Mesenchymal stem cell (in vitro differentiated cells and primary cell): Measurements from ENCODE around the gene ATP4A.

Source experiments
- DNase-seq: peaks from one replicate; pipeline ENCODE4 v3.0.0-alpha.2; 2013
- H2AFZ ChIP-seq: one replicate; pipeline ENCODE4 v1.6.1; 2013; ENCODE audit warnings: low read depth, mild to moderate bottlenecking, control low read depth, inconsistent platforms, low read length, moderate library complexity
- H2AK5ac ChIP-seq: 2 replicates; pipeline ENCODE4 v1.6.1; 2013; ENCODE audit warnings: low read length, moderate library complexity, mild to moderate bottlenecking, inconsistent platforms; ENCODE audit not compliant: severe bottlenecking
- H2BK120ac ChIP-seq: one replicate; pipeline ENCODE4 v1.6.1; 2013; ENCODE audit warnings: low read depth, mild to moderate bottlenecking, inconsistent platforms, low read length, moderate library complexity
- H2BK12ac ChIP-seq, 2 experiments: one replicate each; pipeline ENCODE4 v1.6.1; 2013; ENCODE audit warnings: inconsistent platforms in 2 of 2, low read length in 2 of 2, mild to moderate bottlenecking in 2 of 2, moderate library complexity in 2 of 2, control low read depth in 1 of 2
- H2BK15ac ChIP-seq: one replicate; pipeline ENCODE4 v1.6.1; 2013; ENCODE audit warnings: mild to moderate bottlenecking, low read depth, inconsistent platforms; ENCODE audit not compliant: poor library complexity, severe bottlenecking
- H2BK5ac ChIP-seq: 2 replicates; pipeline ENCODE4 v1.6.1; 2013; ENCODE audit warnings: low read depth, mild to moderate bottlenecking, low read length, control low read depth, inconsistent platforms; ENCODE audit not compliant: poor library complexity, severe bottlenecking
- H3K14ac ChIP-seq, 2 experiments: one replicate each; pipeline ENCODE4 v1.6.1; 2013; ENCODE audit warnings: inconsistent platforms in 2 of 2, low read length in 2 of 2, control low read depth in 1 of 2, mild to moderate bottlenecking in 1 of 2, moderate library complexity in 1 of 2
- H3K18ac ChIP-seq, 2 experiments: one replicate each; pipeline ENCODE4 v1.6.1; 2013; ENCODE audit warnings: inconsistent platforms in 2 of 2, low read length in 2 of 2, control low read depth in 1 of 2, low read depth in 1 of 2, mild to moderate bottlenecking in 1 of 2
- H3K23ac ChIP-seq, 2 experiments: one replicate each; pipeline ENCODE4 v1.6.1; 2013; ENCODE audit warnings: inconsistent platforms in 2 of 2, low read length in 2 of 2, mild to moderate bottlenecking in 2 of 2, moderate library complexity in 2 of 2, control low read depth in 1 of 2
- H3K27ac ChIP-seq: 2 replicates; pipeline ENCODE4 v1.5.1; 2013; ENCODE audit warnings: mild to moderate bottlenecking, moderate library complexity, low read length, control low read depth, inconsistent platforms; ENCODE audit not compliant: poor library complexity, severe bottlenecking
- H3K27me3 ChIP-seq, 2 experiments: 2 replicates each; pipeline versions ENCODE4 v1.6.1 to v1.7.0; 2013; ENCODE audit warnings: low read length in 2 of 2, mild to moderate bottlenecking in 2 of 2, moderate library complexity in 2 of 2, control low read depth in 1 of 2, inconsistent platforms in 1 of 2; ENCODE audit not compliant: control insufficient read depth in 1 of 2, insufficient read depth in 1 of 2
- H3K36me3 ChIP-seq, 2 experiments: 2 replicates each; pipeline versions ENCODE4 v1.6.1 to v1.7.0; 2013; ENCODE audit warnings: low read length in 2 of 2, control low read depth in 1 of 2, inconsistent platforms in 1 of 2, low read depth in 1 of 2, mild to moderate bottlenecking in 1 of 2; ENCODE audit not compliant: insufficient read depth in 2 of 2, control insufficient read depth in 1 of 2
- H3K4ac ChIP-seq, 2 experiments: one replicate each; pipeline ENCODE4 v1.6.1; 2013; ENCODE audit warnings: inconsistent platforms in 2 of 2, low read length in 2 of 2, mild to moderate bottlenecking in 2 of 2, moderate library complexity in 2 of 2, control low read depth in 1 of 2, low read depth in 1 of 2
- H3K4me1 ChIP-seq: 2 replicates; pipeline ENCODE4 v1.6.1; 2013; ENCODE audit warnings: low read depth, low read length, control low read depth; ENCODE audit not compliant: control insufficient read depth, insufficient read depth
- H3K4me2 ChIP-seq: 2 replicates; pipeline ENCODE4 v1.6.1; 2013; ENCODE audit warnings: low read length, mild to moderate bottlenecking, inconsistent platforms; ENCODE audit not compliant: poor library complexity, severe bottlenecking
- H3K4me3 ChIP-seq, 2 experiments: 2 replicates each; pipeline versions ENCODE4 v1.5.1 to v1.7.0; 2013; ENCODE audit warnings: low read length in 2 of 2, mild to moderate bottlenecking in 2 of 2, control low read depth in 1 of 2, low read depth in 1 of 2; ENCODE audit not compliant: insufficient read depth in 1 of 2
- H3K79me1 ChIP-seq: replicated peaks from 2 replicates; pipeline ENCODE4 v1.6.1; 2013; ENCODE audit warnings: mild to moderate bottlenecking, control low read depth, low read length, inconsistent platforms; ENCODE audit not compliant: poor library complexity, severe bottlenecking
- H3K9ac ChIP-seq: 2 replicates; pipeline ENCODE4 v1.7.0; 2013; ENCODE audit warnings: mild to moderate bottlenecking, low read length, moderate library complexity
- H3K9me3 ChIP-seq: 2 replicates; pipeline ENCODE4 v1.7.0; 2013; ENCODE audit warnings: mild to moderate bottlenecking, low read length; ENCODE audit not compliant: control insufficient read depth
- H4K8ac ChIP-seq: one replicate; pipeline ENCODE4 v1.6.1; 2013; ENCODE audit warnings: inconsistent platforms, mild to moderate bottlenecking, low read length, moderate library complexity
- H4K91ac ChIP-seq: one replicate; pipeline ENCODE4 v1.6.1; 2013; ENCODE audit warnings: mild to moderate bottlenecking, low read length, inconsistent platforms
- WGBS: methylation state at CpG from one replicate; pipeline ENCODE4 v1.1.7; 2013; ENCODE audit warnings: mixed read lengths; 5-methylcytosine and 5-hydroxymethylcytosine counted together

ATP4A gene

GRCh38 chr19:35513628-35514281 is 49.7 kb downstream of the ATP4A start, which contains the start of gene DMKN:
TSS of gene DMKN (minus strand) at chr19:35513649. CDS start at chr19:35513475, 174 bp downstream.
- 23% methylated on average over 15 of the region's 15 CpGs for WGBS
- H3K79me1 ChIP-seq, result no peaks in the 10 kb centered on the region

DNA sequence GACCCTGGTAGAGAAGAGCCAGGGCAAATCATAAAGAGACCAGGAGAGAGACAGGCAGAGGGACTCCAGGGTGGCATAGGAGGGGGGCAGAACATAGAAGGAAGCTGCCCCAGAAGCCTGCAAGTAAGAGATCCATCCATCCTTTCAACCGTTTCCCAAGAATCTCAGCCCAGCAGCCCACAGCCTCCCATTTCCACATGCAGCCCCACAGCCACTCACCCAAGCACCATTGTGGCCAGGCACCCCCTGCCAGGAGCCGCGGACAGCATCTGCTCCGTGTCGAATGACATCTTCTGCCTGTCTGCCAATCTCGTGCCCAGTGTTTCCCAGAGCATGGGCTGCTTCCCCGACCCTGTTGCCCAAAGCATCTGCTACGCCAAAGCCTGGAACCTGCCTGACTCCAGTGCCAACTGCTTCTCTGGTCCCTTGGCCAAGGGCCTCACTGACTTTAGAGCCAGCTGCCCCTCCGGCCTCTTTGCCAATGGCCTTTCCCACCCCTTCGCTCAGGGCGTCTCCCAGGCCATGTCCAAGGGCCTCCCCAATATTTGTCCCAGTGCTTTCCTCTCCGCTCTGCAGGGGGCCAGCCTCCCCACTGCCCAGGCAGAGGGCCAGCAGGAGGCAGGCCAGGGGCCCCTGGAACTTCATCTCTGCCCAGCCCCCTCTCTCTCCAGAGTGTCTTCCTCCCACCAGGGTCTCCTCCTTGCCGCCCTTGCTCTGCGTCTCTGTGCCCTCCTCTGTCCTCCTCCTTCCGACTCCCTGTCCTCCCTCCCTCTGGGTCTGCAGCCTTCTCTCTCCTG is 50.4 kb downstream of the ATP4A start:
- no peak for DNase-seq
- no peak overlapping the region for H3K4me2 ChIP-seq
- no peak overlapping the region for H3K18ac ChIP-seq
- no peak overlapping the region for H2AK5ac ChIP-seq
- no peaks in the 10 kb centered on the region for H3K79me1 ChIP-seq
- no peak overlapping the region for H3K27ac ChIP-seq
- H2AFZ ChIP-seq, result no peak overlapping the region
- H3K9ac ChIP-seq, result no peak overlapping the region
- peaks cover 14% of the 10 kb centered on the region for H3K4me1 ChIP-seq
- H4K8ac ChIP-seq, result peak overlapping the region; percentile 15
- H4K91ac ChIP-seq, result no peak overlapping the region
- H3K9me3 ChIP-seq, result no peaks in the 10 kb centered on the region
- H2BK120ac ChIP-seq, result no peak overlapping the region
- WGBS, result 81% methylated on average over 15 of the region's 15 CpGs
- no peak overlapping the region for H3K23ac ChIP-seq
- H2BK12ac ChIP-seq, result no peak overlapping the region
- peaks cover 27 to 63% of the 10 kb centered on the region in 2 experiments for H3K27me3 ChIP-seq
- H3K36me3 ChIP-seq, result no peaks in the 10 kb centered on the region
- H3K14ac ChIP-seq, result peak overlapping the region in 1 of 2 experiments; percentile 35
- peak overlapping the region in 1 of 2 experiments; percentile 51 for H3K4me3 ChIP-seq
- no peak overlapping the region for H3K4ac ChIP-seq
- no peak overlapping the region for H2BK15ac ChIP-seq
- no peak overlapping the region for H2BK5ac ChIP-seq

More at GRCh38 chr19:35513628-35514281, 49.7 kb downstream of the ATP4A start, which contains the start of gene DMKN:
- Histone ChIP-seq H2AK5ac (no peak within 1 kb of the TSS), H2AFZ (no peak within 1 kb of the TSS), H3K9ac (peak within 1 kb of the TSS; percentile 74), H3K4me3 (peak within 1 kb of the TSS in 1 of 2 experiments; percentile 60), H3K18ac (peak within 1 kb of the TSS in 1 of 2 experiments; percentile 41), H2BK15ac (peak within 1 kb of the TSS; percentile 60), H3K14ac (peak within 1 kb of the TSS in 1 of 2 experiments; percentile 35), H3K9me3 (no peaks in the 10 kb centered on the region), H3K4ac (no peak within 1 kb of the TSS), H2BK12ac (peak within 1 kb of the TSS in 1 of 2 experiments; percentile 47), H3K27ac (no peak within 1 kb of the TSS), H3K4me2 (no peak within 1 kb of the TSS), H4K8ac (peak within 1 kb of the TSS; percentile 15), H2BK120ac (no peak within 1 kb of the TSS), H3K4me1 (peaks cover 18% of the 10 kb centered on the region), H3K36me3 (no peaks in the 10 kb centered on the region), H4K91ac (no peak within 1 kb of the TSS), H3K27me3 (peaks cover 23 to 56% of the 10 kb centered on the region in 2 experiments), H2BK5ac (no peak within 1 kb of the TSS), H3K23ac (no peak within 1 kb of the TSS)
- DNase-seq, result peak; percentile 71

DNA sequence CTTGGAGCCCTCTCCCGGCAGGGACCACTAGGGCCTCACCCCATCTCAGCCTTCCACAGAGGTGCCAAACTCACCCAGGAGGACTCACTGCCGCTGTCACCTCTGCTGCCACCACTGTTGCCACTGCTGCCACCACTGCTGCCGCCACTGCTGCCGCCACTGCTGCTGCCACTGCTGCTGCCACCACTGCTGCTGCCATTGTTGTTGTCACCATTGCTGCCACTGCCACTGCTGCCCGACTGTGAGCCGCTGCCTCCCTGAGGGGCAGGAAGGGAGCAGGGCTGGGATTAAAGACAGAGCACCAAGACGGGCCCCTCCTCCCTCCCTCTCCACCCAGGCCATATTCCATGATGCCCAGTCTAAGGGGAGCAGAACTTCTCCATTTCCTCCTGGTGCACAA is 52.1 kb downstream of the ATP4A start:
- H4K91ac ChIP-seq, result no peak overlapping the region
- no peak overlapping the region for H2BK12ac ChIP-seq
- no peak overlapping the region for H2BK15ac ChIP-seq
- peaks cover 14% of the 10 kb centered on the region for H3K4me1 ChIP-seq
- peaks cover 35 to 74% of the 10 kb centered on the region in 2 experiments for H3K27me3 ChIP-seq
- no peaks in the 10 kb centered on the region for H3K9me3 ChIP-seq
- no peaks in the 10 kb centered on the region for H3K36me3 ChIP-seq
- no peak for DNase-seq
- no peak overlapping the region for H3K23ac ChIP-seq
- H3K79me1 ChIP-seq, result no peaks in the 10 kb centered on the region
- H3K9ac ChIP-seq, result no peak overlapping the region
- H3K18ac ChIP-seq, result no peak overlapping the region
- H3K4ac ChIP-seq, result no peak overlapping the region
- no peak overlapping the region for H3K4me2 ChIP-seq
- no peak overlapping the region for H3K4me3 ChIP-seq
- H2AK5ac ChIP-seq, result no peak overlapping the region
- no peak overlapping the region for H2BK5ac ChIP-seq
- no peak overlapping the region for H2AFZ ChIP-seq
- no peak overlapping the region for H2BK120ac ChIP-seq
- H3K27ac ChIP-seq, result no peak overlapping the region
- WGBS, result 84% methylated on average over 7 of the region's 7 CpGs
- H3K14ac ChIP-seq, result no peak overlapping the region
- H4K8ac ChIP-seq, result no peak overlapping the region

DNA sequence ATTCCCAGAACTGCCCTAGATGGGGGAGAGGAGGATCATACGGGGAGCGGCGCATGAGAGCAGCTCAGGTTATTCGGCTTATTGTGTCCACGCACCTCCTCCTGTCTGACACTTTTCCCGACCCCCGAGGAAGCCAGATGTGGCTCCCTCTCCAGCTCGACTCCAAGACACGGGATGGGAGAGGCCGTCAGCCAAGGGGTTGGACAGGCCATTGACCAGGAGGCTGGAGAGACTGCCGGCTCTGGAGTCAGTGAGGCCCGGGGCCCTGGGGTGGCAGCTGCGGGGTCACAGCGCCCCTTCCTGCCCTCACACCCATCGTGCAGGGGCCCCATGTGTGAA is 52.9 kb downstream of the ATP4A start:
- no peak overlapping the region for H2BK15ac ChIP-seq
- no peak overlapping the region for H2BK5ac ChIP-seq
- peaks cover 14% of the 10 kb centered on the region for H3K4me1 ChIP-seq
- no peak overlapping the region for H2BK120ac ChIP-seq
- H2AK5ac ChIP-seq, result no peak overlapping the region
- WGBS, result 38% methylated on average over 11 of the region's 15 CpGs
- no peak overlapping the region for H4K8ac ChIP-seq
- H3K9me3 ChIP-seq, result no peaks in the 10 kb centered on the region
- peaks cover 42 to 75% of the 10 kb centered on the region in 2 experiments for H3K27me3 ChIP-seq
- no peak overlapping the region for H4K91ac ChIP-seq
- peaks cover 0 to 1% of the 10 kb centered on the region in 2 experiments for H3K36me3 ChIP-seq
- H2AFZ ChIP-seq, result no peak overlapping the region
- H3K27ac ChIP-seq, result no peak overlapping the region
- no peak overlapping the region for H3K14ac ChIP-seq
- no peak for DNase-seq
- no peak overlapping the region for H3K4ac ChIP-seq
- no peaks in the 10 kb centered on the region for H3K79me1 ChIP-seq
- no peak overlapping the region for H3K9ac ChIP-seq
- H3K18ac ChIP-seq, result no peak overlapping the region
- peak overlapping the region in 1 of 2 experiments; percentile 64 for H3K23ac ChIP-seq
- peak overlapping the region in 1 of 2 experiments; percentile 77 for H3K4me3 ChIP-seq
- no peak overlapping the region for H2BK12ac ChIP-seq
- no peak overlapping the region for H3K4me2 ChIP-seq
